Measurements from ENCODE around the gene ABCA1.

DNA sequence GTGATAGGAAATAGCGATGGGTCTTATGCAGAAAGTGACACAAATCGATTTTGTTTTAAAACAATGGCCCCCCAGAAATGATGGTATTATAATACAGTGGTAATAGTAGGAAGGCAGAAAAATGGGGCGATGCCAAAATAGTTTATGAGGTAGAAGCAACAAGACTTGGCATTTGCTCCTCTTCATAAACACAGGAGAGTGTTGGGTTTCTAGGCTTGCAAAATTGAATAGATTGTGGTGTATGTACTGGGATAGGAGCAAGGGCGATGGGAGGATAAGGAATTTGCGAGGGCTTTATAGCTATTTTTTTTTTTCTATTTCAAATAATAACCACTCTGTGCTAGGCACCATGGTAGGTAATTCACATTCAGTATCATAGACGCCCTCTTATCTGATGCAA lies 49.2 kb upstream of the ABCA1 start:
- TF ChIP-seq POLR2A (IDR thresholded peaks at IDR 0.05; ENCODE audit: extremely low read depth, insufficient read length) (no peak), CTCF (IDR thresholded peaks at IDR 0.05; ENCODE audit: low read depth, low read length) (no peak)
- TF ChIP-seq, protein P1, sequence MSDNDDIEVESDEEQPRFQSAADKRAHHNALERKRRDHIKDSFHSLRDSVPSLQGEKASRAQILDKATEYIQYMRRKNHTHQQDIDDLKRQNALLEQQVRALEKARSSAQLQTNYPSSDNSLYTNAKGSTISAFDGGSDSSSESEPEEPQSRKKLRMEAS (IDR thresholded peaks at IDR 0.05; ENCODE audit: low read depth, low read length): no peak

Data from NB4 (cell line).